Hypothalamus (tissue), 51 donors: ENCODE data around the gene MSANTD2.

Experiments
- DNase-seq, 51 donors: peaks; one replicate each; lab custom pipeline; 2025; lab: John Stamatoyannopoulos, UW

Gene MSANTD2

DNA sequence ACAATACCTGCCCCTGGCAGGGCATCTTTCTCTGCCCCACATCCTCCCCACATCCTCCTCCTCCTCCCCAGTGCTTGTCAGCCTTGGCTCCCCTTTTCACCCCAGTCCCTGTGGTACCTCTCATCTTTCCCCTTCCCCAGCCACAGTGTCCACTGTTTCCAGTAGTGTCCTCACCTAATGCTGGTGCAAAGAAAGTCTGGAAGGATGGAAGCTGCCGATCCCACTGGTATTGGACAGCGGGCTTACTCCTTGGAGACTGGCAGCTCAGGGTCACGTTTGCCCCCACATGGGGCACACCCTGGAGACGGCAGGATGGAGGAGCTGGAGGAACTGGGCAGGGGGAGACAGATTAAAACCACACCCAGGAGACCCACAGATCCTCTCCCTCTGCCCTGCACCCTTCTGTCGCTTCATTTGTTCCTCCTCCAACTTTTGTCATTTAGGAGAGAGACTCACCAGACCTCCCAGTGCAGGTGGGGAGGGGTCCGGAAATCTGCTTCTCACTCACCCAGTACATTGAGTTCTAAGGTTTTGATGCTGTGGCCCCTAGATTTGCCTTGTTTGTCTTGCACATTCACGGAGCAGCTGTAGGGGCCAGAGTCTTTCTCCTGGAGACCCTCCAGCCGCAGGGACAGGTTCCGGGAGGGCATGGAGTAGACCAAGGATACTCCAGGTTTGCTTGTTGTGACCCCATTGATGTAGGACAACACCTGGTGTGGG lies 44.0 kb downstream of the MSANTD2 start:
- DNase-seq, result no peak

GRCh38 chr11:124754710-124755109 lies 45.5 kb downstream of the MSANTD2 start:
- DNase-seq, result no peak

- no peak for DNase-seq
These were observed 45.9 kb downstream of the MSANTD2 start for GRCh38 chr11:124754309-124754708.

GRCh38 chr11:124753624-124754023 lies 46.6 kb downstream of the MSANTD2 start:
- DNase-seq, result no peak

DNA sequence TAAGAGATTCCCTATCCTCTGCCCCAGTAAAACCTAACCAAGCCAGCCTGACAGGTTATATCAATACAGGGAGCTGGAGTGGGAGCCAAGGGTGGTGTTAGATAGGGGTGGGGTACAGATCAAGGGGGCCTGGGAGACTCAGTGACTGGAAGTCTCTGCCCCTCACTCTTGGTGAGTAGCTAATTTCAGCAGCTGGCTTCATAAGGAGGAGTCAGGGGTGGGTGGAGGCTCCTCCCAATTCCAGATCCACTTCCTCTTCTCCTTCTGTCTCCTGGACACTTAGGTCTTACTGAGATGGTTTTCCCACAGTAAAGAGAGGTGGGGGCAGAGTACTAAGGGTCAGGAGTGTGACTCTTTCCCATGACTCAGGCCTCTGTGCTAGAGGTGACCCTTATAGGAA lies 47.0 kb downstream of the MSANTD2 start:
- no peak for DNase-seq

DNA sequence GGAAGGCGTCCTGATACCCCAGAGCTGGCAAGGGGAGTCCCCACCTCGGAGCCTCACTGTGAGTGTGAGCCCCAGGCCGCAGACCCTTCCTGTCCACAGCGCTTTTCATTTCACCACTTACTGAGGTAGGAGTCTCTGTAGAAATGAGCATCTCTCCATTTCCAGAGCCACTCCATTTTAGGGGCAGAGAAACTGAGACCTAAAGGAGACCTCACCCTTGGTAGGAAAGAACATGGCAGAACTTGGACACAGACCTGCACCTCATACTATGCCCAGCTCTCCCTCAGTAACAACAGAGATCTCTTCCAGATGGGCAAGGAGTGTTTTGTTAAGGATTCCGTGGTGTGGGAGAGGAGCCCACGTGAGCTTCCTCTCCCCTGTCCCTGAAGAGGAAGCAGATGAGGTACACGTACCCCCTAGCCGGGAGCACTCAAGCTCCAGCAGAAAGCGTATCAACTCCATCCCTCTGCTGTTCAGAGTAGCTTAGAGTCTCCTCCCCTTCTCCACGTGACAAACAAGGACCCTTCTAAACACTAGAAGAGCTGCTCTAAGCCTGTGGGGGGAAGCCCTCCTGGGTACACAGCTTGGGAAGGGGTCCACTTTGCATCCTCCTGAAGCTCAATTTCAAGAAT lies 47.6 kb downstream of the MSANTD2 start:
- DNase-seq, result no peak

DNA sequence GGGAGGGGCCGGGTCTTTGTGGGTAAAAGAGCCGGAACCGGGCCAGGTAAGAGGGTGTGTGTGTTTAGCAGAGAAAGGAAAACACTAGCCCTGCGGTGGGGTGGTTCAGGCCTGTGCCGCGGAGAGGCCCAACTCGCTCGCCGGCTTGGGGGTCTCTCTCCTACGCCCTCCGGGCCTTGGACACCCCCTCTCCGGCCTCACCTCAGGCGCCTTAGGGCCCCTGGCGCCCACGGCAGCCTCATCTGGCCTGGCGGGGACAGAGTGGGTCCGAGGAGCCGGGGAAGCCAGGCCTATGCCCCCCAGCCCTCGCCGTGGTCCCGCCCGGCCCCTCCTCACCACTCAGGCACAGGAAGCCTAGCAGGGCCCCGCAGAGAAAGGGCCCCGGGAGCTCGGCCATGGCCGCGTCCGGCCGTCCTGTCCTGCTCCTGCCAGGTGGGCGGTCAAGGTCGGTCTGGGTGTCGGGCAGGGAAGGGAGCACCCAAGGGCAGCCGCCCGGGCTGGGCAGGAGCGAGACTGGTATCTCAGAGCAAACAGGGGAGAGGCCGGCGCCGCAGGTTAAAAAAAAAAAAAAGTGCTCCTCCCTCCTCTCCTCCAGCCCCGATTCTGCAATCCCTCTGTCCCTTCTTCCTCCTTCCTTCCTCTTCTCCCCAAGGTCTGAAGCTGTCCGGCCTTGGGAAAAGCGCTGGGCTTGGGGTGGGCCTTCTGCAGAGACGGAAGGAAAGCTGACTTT lies 48.3 kb downstream of the MSANTD2 start, which contains the start of gene VSIG2:
Gene VSIG2 (minus strand): TSS at position 515 of the 730 bp plus-strand sequence. CDS start 118 bp downstream, at position 397.
- DNase-seq, result no peak

- no peak for DNase-seq
These were observed 48.8 kb downstream of the MSANTD2 start for GRCh38 chr11:124751391-124751740.

GRCh38 chr11:124749912-124750311 lies 50.3 kb downstream of the MSANTD2 start:
- no peak for DNase-seq

DNA sequence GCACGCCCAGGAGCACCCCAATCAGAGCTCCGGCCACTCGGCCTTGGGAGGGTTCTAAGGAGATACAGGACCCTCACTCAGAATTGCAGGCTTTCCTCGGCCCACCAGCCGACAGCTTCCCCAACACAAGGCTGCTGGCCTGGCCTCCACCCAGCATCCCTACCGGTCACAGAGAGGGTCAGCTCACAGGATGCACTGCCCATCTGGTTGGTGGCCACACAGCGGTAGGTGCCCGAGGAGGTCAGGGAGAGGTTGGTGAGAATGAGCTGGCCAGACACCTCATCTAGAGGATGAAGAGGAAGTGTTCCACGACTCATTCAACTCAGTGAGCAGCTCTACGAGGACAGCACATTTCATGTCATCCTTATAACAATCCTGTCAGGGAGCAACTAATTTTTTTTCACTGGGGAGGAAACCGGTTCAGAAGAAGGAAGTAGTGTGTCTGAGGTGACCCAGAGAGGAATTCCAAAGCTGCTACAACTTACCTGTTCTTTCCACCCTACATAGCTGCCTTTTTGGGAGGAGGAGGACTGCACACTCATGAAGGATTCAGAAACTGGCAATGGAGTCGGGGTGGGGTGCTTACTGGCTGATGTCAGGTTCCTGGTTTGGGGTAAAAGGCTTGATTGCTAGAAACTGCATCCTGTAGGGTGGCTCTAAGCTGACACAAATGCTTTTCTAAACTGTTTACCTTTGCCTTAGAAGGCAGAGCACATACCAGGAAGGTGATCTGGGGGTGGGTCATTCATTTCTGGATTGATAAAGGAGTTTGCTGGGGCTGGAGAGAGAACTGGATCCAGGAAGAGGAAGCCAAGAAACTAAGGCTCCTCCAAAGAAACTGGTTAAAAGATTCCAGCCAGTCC lies 51.5 kb downstream of the MSANTD2 start:
- DNase-seq, result no peak

- no peak for DNase-seq
These were observed 52.1 kb downstream of the MSANTD2 start for GRCh38 chr11:124748100-124748418.

DNA sequence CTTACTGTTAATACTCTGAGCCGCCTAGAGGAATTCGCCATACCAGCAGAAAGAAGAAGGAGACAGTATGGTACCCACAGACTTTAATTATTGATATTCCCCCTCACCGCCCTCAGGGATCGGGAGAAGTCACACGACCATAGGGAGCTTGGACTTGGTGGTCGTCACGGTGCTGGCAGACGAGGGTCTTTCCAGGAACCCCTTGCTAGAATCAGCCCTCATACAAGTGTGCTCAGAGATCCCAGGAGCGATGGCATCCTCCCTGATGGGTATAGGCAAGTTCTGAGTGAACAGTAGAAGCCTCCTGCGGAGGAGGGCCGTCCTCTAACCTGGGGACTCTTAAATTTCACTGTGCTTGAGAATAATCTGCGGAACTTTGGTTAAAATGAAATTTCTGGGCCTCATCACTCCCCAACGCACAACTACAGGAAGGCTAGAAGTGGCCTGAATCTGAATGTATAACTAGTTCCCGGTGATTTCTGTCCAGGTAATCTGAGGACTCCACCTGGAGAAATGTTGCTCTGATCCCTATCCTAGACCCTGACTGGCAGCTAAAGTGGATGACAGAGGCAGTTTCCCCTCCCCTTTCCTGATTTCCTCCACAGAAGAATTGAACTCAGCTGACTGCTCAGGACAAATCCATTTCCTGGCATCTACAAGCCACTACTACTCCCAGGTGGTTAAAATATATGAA lies 52.7 kb downstream of the MSANTD2 start:
- DNase-seq, result no peak

- DNase-seq, result peak in 3 of 51 donors; percentile 8 to 27 (median 13)
These were observed 53.5 kb downstream of the MSANTD2 start for GRCh38 chr11:124746621-124747243.

GRCh38 chr11:124745835-124746620 lies 54.2 kb downstream of the MSANTD2 start:
- no peak for DNase-seq

GRCh38 chr11:124745270-124745834 lies 54.9 kb downstream of the MSANTD2 start:
- no peak for DNase-seq

GRCh38 chr11:124743050-124743449 lies 57.2 kb downstream of the MSANTD2 start:
- DNase-seq, result no peak

- DNase-seq, result no peak
These were observed 57.7 kb downstream of the MSANTD2 start for GRCh38 chr11:124742555-124742954.

DNA sequence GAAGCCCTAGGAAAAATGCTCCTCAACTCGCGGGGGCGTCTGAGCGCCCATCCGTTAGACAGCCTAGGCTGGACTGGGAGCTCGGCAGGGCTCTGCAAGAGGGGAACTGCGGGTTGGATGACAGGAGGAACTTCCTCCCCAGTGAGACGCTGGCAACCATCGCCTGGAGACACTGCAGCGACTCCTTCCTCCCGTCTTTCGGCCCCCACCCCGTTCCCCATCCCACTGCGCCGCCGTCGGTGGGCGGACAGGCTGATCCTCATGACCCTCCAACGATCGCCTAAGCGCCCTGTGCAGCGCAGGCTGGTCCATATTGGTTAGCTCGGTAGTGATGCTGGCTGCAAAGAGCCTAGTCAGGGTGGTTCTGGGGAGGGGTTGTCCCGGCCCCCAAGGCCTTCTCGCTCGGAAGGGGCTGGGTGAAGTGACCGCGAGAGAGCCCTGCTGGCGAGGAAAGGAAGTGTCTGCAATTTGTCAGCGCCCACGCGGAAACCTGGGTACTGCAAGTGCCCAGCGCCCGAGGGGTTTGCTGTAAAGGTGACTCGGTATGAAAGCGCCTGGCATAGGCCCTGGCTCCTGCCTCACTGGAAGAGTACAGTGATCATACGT lies 59.8 kb downstream of the MSANTD2 start:
- peak in 2 of 51 donors; percentile 14 to 17 for DNase-seq
